Heart left ventricle (tissue), 16 donors: ENCODE data around the gene LRP2. TPM values are rescaled to one million over a fixed set of nuclear protein-coding genes. Genes with fewer than 3 reads are reported as not detected.

Source experiments
- ATAC-seq, 4 donors: fragments of 200-7000 bp; cut with Tn5 transposase; one replicate each; pipeline ENCODE4 v1.9.1; 2020 to 2022; ENCODE audit warnings: moderate library complexity in 4 of 4, mild to moderate bottlenecking in 3 of 4, moderate number of reproducible peaks in 1 of 4
- DNase-seq, 5 donors: peaks; one replicate each; pipeline ENCODE4 v3.0.0-alpha.2; 2020
- H3K27ac ChIP-seq, 12 donors: fragments of 200-600 bp; sonication (generic) in 4 of 12; one replicate each; pipeline versions ENCODE4 v1.5.0 to v1.8.0; 2016 to 2022; ENCODE audit warnings: mild to moderate bottlenecking in 2 of 12
- H3K27me3 ChIP-seq, 9 donors: fragments of 200-600 bp; sonication (generic) in 2 of 9; one replicate each; pipeline versions ENCODE4 v1.5.1 to v1.8.0; 2016 to 2022; ENCODE audit warnings: mild to moderate bottlenecking in 3 of 9
- H3K36me3 ChIP-seq, 9 donors: fragments of 200-600 bp; sonication (generic) in 2 of 9; one replicate each; pipeline versions ENCODE4 v1.5.0 to v1.8.0; 2018 to 2022; ENCODE audit warnings: mild to moderate bottlenecking in 2 of 9
- H3K4me1 ChIP-seq, 12 donors: fragments of 200-600 bp; sonication (generic) in 4 of 12; one replicate each; pipeline versions ENCODE4 v1.5.0 to v1.8.0; 2016 to 2022; ENCODE audit warnings: mild to moderate bottlenecking in 3 of 12
- H3K4me3 ChIP-seq, 12 donors: fragments of 200-600 bp; sonication (generic) in 4 of 12; one replicate each; pipeline versions ENCODE4 v1.5.0 to v1.8.0; 2017 to 2022; ENCODE audit warnings: mild to moderate bottlenecking in 9 of 12, moderate library complexity in 4 of 12
- H3K9me3 ChIP-seq, 12 donors: fragments of 200-600 bp; sonication (generic) in 4 of 12; one replicate each; pipeline versions ENCODE4 v1.5.0 to v1.8.0; 2016 to 2022; ENCODE audit warnings: mild to moderate bottlenecking in 1 of 12
- POLR2A ChIP-seq, 2 donors: fragments of 450-650 bp; IDR thresholded peaks; one replicate each; pipeline ENCODE4 v1.6.1; 2017; ENCODE audit warnings: antibody characterized with exemption in 2 of 2, mild to moderate bottlenecking in 2 of 2, moderate library complexity in 2 of 2
- WGBS, 4 donors: extraction: QIAGEN DNeasy Blood & Tissue Kit in 2 of 4; methylation state at CpG; one replicate each; pipeline versions ENCODE4 v1.1.5 to v1.1.7; 2013 to 2018; 5-methylcytosine and 5-hydroxymethylcytosine counted together
- intact Hi-C, 10 donors: fragments of 100-400 bp; cut with DNase I; formaldehyde crosslinking; loops; one replicate each; pipeline versions ENCODE4 v1.11.1 to v1.14.2; 2022
- polyA plus RNA-seq, 2 donors: library from polyadenylated mRNA; stranded (reverse); fragments of 200-250 nt; gene quantifications; one replicate each; pipeline ENCODE4 v1.2.3, GENCODE V29; 2013
- total RNA-seq, 9 donors: library from RNA; depleted of rRNA in 2 of 9; stranded (reverse); fragments of >200 nt in 2 of 9; fragmentation: NEBNext Ultra II Directional in 3 of 9; extraction: Animal tissue kit (Norgen Biotek cat#: 25700) in 3 of 9; gene quantifications; one replicate each; pipeline versions ENCODE4 v1.1.0 to v1.2.4, GENCODE V29; 2016 to 2023
- TF ChIP-seq, protein P1 (sequence below), 12 donors: fragments of 200-600 bp; sonication (generic) in 4 of 12; IDR thresholded peaks; one replicate each; pipeline versions ENCODE4 v1.5.0 to v1.8.0; 2018 to 2022; ENCODE audit warnings: antibody characterized with exemption in 12 of 12, mild to moderate bottlenecking in 5 of 12
- donor health status: ischemic (EF 13 %, LVEDD 7.1; RV severe dilation, severe dysfunction).
- donor health status: healthy with polysubstance abuse.
- donor health status: DM: no; HTN: yes; CAD: no.
- donor health status: DM: no; HTN: no; CAD: no.
- donor health status: ischemic (EF 25% LVEDD 6.9; RV normal size, moderate dysfunction).
- donor health status: ischemic (EF 25% LVEDD 5.7; RV mildly dilated, moderate dysfunction).
- donor health status: healthy.
- donor health status: DM: yes; HTN: yes; CAD: no.
- donor health status: ischemic (EF 35%, LVEDD 5.7; RV mildly dilated, moderate dysfunction).
- donor health status: nonischemic (EF 11% LVEDD 7.7; RV severe dilation, severe dysfunction).
- donor health status: DM: yes; HTN: yes; CAD: no.
- donor health status: PGD.
- donor health status: ischemic (EF 29% LVEDD 5.4; RV normal size, mild dysfunction).
- donor health status: nonischemic (EF 23%, LVEDD 6.1; RV moderate dilation, normal function).

The LRP2 gene
- total and polyA plus RNA-seq, 11 donors: 0.01 to 13.6 (median 0.09) TPM; not detected in 5

DNA sequence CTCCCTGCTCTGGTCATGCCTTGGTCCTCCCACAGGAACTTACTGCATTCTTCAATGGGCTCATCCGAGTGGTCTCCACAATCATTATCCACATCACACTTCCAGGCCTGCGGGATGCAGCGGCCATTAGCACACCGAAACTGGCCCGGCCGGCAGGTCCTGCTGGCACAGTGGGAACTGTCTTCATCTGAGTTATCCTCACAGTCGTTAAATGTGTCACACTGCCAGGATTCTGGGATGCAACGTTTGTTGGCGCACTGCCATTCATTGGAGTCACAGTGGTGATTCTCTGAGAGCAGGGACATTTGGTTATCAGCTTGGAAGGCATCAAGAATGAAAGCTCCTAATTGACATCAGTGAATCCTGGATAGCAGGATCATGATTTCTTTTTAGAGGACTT is 188.5 kb downstream of the LRP2 start:
- Histone ChIP-seq H3K27me3 (peaks cover 0 to 4% (median 0%) of the 10 kb centered on the region in 9 donors), H3K4me1 (no peaks in the 10 kb centered on the region), H3K36me3 (no peaks in the 10 kb centered on the region), H3K4me3 (no peak overlapping the region), H3K9me3 (no peaks in the 10 kb centered on the region), H3K27ac (no peak overlapping the region)
- intact Hi-C loops: no loop called here
- ATAC-seq (no peak), DNase-seq (peak in 1 of 5 donors; percentile 33)
- WGBS, 4 donors: 55 to 68% (median 62%) methylated on average over 9 of the region's 9 CpGs
- TF ChIP-seq, protein P1, sequence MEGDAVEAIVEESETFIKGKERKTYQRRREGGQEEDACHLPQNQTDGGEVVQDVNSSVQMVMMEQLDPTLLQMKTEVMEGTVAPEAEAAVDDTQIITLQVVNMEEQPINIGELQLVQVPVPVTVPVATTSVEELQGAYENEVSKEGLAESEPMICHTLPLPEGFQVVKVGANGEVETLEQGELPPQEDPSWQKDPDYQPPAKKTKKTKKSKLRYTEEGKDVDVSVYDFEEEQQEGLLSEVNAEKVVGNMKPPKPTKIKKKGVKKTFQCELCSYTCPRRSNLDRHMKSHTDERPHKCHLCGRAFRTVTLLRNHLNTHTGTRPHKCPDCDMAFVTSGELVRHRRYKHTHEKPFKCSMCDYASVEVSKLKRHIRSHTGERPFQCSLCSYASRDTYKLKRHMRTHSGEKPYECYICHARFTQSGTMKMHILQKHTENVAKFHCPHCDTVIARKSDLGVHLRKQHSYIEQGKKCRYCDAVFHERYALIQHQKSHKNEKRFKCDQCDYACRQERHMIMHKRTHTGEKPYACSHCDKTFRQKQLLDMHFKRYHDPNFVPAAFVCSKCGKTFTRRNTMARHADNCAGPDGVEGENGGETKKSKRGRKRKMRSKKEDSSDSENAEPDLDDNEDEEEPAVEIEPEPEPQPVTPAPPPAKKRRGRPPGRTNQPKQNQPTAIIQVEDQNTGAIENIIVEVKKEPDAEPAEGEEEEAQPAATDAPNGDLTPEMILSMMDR (IDR thresholded peaks at IDR 0.05): no peak
- no peak for TF ChIP-seq POLR2A (IDR thresholded peaks at IDR 0.05)

DNA sequence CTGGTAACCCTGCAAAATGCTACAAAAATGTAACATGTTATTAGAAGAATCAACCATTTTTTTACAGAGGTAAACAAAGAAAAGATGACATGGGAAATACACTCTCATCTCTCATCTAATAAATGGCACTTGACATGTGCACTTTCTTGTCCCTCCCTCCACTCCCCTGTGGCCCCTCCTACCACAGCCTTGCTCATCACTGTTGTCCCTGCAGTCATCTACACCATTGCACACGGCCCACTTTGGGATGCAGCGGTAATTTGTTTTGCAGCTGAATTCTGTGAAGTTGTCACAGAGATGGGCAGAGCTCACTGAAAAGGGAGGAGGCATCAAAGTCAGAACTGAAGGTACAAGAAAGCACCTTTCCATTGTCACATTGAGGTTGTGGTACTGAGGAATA is 189.4 kb downstream of the LRP2 start:
- peaks cover 0 to 4% (median 0%) of the 10 kb centered on the region in 9 donors for H3K27me3 ChIP-seq
- no peak overlapping the region for H3K4me3 ChIP-seq
- no peak overlapping the region for H3K27ac ChIP-seq
- intact Hi-C loops: no loop called here
- ATAC-seq (no peak), DNase-seq (no peak)
- TF ChIP-seq, protein P1 (IDR thresholded peaks at IDR 0.05): no peak
- no peak for TF ChIP-seq POLR2A (IDR thresholded peaks at IDR 0.05)
- H3K9me3 ChIP-seq: no peaks in the 10 kb centered on the region
- H3K4me1 ChIP-seq: no peaks in the 10 kb centered on the region
- H3K36me3 ChIP-seq: no peaks in the 10 kb centered on the region
- 73 to 82% (median 77%) methylated on average over 2 of the region's 2 CpGs for WGBS, 4 donors

DNA sequence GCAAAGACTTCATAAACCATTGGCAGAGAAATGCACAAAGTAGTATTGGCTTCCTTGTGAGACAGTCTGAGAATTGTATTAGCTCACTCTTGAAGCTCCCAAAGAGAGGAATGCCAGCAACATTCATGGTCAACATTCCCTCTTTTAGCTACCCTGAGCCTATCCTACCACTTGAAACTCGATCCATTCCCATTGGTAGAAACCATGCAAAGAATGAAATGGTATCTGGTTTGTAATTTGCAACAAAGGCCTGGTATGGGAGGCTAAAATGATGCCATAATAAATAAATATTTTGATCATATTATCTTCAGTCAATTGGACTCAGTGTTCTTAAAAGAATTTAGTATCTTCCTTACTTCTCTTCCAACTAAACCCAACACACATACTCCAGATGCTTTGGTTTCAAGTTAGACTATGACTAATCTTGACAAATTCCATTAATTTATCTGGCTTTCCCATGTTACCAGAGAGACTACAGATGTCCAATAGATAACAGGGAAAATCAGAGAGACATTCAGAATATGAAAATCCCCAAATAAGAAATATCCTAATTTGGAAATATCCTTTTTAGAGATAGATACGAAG is 190.1 kb downstream of the LRP2 start:
- ATAC-seq (no peak), DNase-seq (no peak)
- Histone ChIP-seq H3K9me3 (no peaks in the 10 kb centered on the region), H3K4me1 (no peaks in the 10 kb centered on the region), H3K27me3 (peaks cover 0 to 4% (median 0%) of the 10 kb centered on the region in 9 donors), H3K27ac (no peak overlapping the region), H3K4me3 (no peak overlapping the region), H3K36me3 (no peaks in the 10 kb centered on the region)
- TF ChIP-seq, protein P1 (IDR thresholded peaks at IDR 0.05): no peak
- no peak for TF ChIP-seq POLR2A (IDR thresholded peaks at IDR 0.05)
- WGBS, 4 donors: 65 to 77% (median 71%) methylated on average over 2 of the region's 2 CpGs
- intact Hi-C loops: no loop called here

DNA sequence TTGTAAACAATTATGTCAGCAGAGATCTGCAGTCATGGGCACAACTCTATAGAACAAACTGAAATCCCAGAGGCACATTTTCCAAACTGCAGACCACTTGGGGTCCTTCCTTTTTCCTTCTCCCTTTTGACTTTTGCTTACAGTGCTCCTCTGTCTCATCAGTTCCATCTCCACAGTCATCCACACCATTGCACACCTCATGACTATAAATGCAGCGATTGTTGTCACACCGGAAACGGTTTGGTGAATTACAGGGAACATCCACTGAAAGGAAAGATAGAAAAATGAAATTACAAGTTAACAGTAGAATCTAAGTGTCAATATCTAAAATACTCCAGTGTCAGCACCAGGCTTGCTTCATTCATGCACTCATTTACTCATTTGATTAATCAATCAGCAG is 196.5 kb downstream of the LRP2 start:
- H3K27me3 ChIP-seq: no peaks in the 10 kb centered on the region
- 86 to 94% (median 92%) methylated on average over 3 of the region's 3 CpGs for WGBS, 4 donors
- H3K4me3 ChIP-seq: no peak overlapping the region
- DNase-seq: no peak
- no peaks in the 10 kb centered on the region for H3K9me3 ChIP-seq
- ATAC-seq: no peak
- no peaks in the 10 kb centered on the region for H3K36me3 ChIP-seq
- peaks cover 0 to 2% (median 0%) of the 10 kb centered on the region in 12 donors for H3K4me1 ChIP-seq
- TF ChIP-seq, protein P1 (IDR thresholded peaks at IDR 0.05): no peak
- TF ChIP-seq POLR2A (IDR thresholded peaks at IDR 0.05): no peak
- no peak overlapping the region for H3K27ac ChIP-seq
- intact Hi-C loops: no loop called here
